H1 (cell line): Measurements from ENCODE around the gene ZNF555.

Experiments used
- ASH2L ChIP-seq: fragments of 200-600, 300-600 bp; sonication (generic); IDR thresholded peaks from one replicate; pipeline ENCODE4 v1.7.1; 2017; ENCODE audit warnings: low read length
- EP300 ChIP-seq, 2 experiments: IDR thresholded peaks; 1 replicate in 1 of 2; 2 replicates in 1 of 2; pipeline ENCODE4 v1.6.1; 2011 to 2012; ENCODE audit warnings: low read depth in 2 of 2, low read length in 2 of 2, mild to moderate bottlenecking in 2 of 2, borderline replicate concordance in 1 of 2, inconsistent platforms in 1 of 2, moderate library complexity in 1 of 2
- EZH2 ChIP-seq: fragments of 200-600 bp; sonication (generic); IDR thresholded peaks from 2 replicates; pipeline ENCODE4 v1.7.1; 2012; ENCODE audit warnings: low read depth, mild to moderate bottlenecking, moderate library complexity, low read length, inconsistent platforms; ENCODE audit not compliant: severe bottlenecking
- GABPA ChIP-seq: IDR thresholded peaks from 2 replicates; pipeline ENCODE4 v1.6.1; 2011; ENCODE audit warnings: mild to moderate bottlenecking, low read length, moderate library complexity, borderline replicate concordance; ENCODE audit not compliant: insufficient read depth
- JUND ChIP-seq: IDR thresholded peaks from 2 replicates; pipeline ENCODE4 v1.6.1; 2011; ENCODE audit warnings: mild to moderate bottlenecking, improper control_type of control experiment, low read length
- POLR2A ChIP-seq, 2 experiments: IDR thresholded peaks; 1 replicate in 1 of 2; 2 replicates in 1 of 2; pipeline ENCODE4 v1.6.1; 2011; ENCODE audit warnings: low read depth in 2 of 2, low read length in 2 of 2, mild to moderate bottlenecking in 2 of 2; ENCODE audit errors: control extremely low read depth in 1 of 2
- POLR2AphosphoS5 ChIP-seq: IDR thresholded peaks from 2 replicates; pipeline ENCODE4 v1.6.1; 2011; ENCODE audit warnings: low read depth, low read length
- TBP ChIP-seq: IDR thresholded peaks from 2 replicates; pipeline ENCODE4 v1.6.1; 2011; ENCODE audit warnings: low read depth, low read length, improper control_type of control experiment
- TF ChIP-seq, protein P1 (sequence below), 3 experiments: IDR thresholded peaks; 1 replicate in 2 of 3; 2 replicates in 1 of 3; pipeline versions ENCODE4 v1.5.1 to v1.6.1; 2011; ENCODE audit warnings: low read length in 3 of 3, mild to moderate bottlenecking in 3 of 3, inconsistent platforms in 2 of 3, low read depth in 1 of 3, moderate library complexity in 1 of 3; ENCODE audit not compliant: insufficient read depth in 1 of 3; ENCODE audit errors: control extremely low read depth in 1 of 3

GRCh38 chr19:2869618-2870017, 28.3 kb downstream of the ZNF555 start:
- TF ChIP-seq POLR2AphosphoS5 (no peak), TBP (no peak), EZH2 (no peak), POLR2A (IDR thresholded peaks at IDR 0.05; ENCODE audit: control extremely low read depth in 1 of 2, low read depth in 2 of 2, low read length in 2 of 2) (no peak), GABPA (no peak), EP300 (IDR thresholded peaks at IDR 0.05; ENCODE audit: borderline replicate concordance in 1 of 2, low read depth in 2 of 2, low read length in 2 of 2) (no peak), ASH2L (no peak), JUND (no peak)
- TF ChIP-seq, protein P1, sequence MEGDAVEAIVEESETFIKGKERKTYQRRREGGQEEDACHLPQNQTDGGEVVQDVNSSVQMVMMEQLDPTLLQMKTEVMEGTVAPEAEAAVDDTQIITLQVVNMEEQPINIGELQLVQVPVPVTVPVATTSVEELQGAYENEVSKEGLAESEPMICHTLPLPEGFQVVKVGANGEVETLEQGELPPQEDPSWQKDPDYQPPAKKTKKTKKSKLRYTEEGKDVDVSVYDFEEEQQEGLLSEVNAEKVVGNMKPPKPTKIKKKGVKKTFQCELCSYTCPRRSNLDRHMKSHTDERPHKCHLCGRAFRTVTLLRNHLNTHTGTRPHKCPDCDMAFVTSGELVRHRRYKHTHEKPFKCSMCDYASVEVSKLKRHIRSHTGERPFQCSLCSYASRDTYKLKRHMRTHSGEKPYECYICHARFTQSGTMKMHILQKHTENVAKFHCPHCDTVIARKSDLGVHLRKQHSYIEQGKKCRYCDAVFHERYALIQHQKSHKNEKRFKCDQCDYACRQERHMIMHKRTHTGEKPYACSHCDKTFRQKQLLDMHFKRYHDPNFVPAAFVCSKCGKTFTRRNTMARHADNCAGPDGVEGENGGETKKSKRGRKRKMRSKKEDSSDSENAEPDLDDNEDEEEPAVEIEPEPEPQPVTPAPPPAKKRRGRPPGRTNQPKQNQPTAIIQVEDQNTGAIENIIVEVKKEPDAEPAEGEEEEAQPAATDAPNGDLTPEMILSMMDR (IDR thresholded peaks at IDR 0.05; ENCODE audit: control extremely low read depth in 1 of 3, insufficient read depth in 1 of 3, low read depth in 1 of 3, low read length in 3 of 3) = no peak
